Fibroblast of lung (primary cell): ENCODE results near the gene RBCK1.
"Not testable (repeated sequence)": the region's sequence is repeated elsewhere in the genome, so short reads cannot be mapped to it uniquely, and the experiment has no call there.

Experiments
- EZH2 ChIP-seq: IDR thresholded peaks from 2 replicates; pipeline ENCODE4 v1.5.1; 2012; ENCODE audit warnings: low read length, control low read depth, mild to moderate bottlenecking; ENCODE audit errors: missing control alignments
- TF ChIP-seq, protein P1 (sequence below), 2 donors: IDR thresholded peaks in 1 of 2; conservative IDR thresholded peaks in 1 of 2; 1 replicate in 1 of 2; 2 replicates in 1 of 2; pipeline ENCODE4 v1.5.1; 2011 to 2012; ENCODE audit warnings: low read length in 2 of 2, control low read depth in 1 of 2, inconsistent platforms in 1 of 2, low read depth in 1 of 2, mild to moderate bottlenecking in 1 of 2

GRCh38 chr20:372543-373082, 35.5 kb upstream of the RBCK1 start:
- TF ChIP-seq EZH2: not testable (repeated sequence)
- TF ChIP-seq, protein P1, sequence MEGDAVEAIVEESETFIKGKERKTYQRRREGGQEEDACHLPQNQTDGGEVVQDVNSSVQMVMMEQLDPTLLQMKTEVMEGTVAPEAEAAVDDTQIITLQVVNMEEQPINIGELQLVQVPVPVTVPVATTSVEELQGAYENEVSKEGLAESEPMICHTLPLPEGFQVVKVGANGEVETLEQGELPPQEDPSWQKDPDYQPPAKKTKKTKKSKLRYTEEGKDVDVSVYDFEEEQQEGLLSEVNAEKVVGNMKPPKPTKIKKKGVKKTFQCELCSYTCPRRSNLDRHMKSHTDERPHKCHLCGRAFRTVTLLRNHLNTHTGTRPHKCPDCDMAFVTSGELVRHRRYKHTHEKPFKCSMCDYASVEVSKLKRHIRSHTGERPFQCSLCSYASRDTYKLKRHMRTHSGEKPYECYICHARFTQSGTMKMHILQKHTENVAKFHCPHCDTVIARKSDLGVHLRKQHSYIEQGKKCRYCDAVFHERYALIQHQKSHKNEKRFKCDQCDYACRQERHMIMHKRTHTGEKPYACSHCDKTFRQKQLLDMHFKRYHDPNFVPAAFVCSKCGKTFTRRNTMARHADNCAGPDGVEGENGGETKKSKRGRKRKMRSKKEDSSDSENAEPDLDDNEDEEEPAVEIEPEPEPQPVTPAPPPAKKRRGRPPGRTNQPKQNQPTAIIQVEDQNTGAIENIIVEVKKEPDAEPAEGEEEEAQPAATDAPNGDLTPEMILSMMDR (conservative IDR thresholded peaks at IDR 0.05 in 1 of 2, IDR thresholded peaks at IDR 0.05 in 1 of 2; ENCODE audit: low read depth in 1 of 2, low read length in 2 of 2): not testable (repeated sequence)
